ENCODE measurements around the gene CDIP1.
"Not testable (repeated sequence)": the region's sequence is repeated elsewhere in the genome, so short reads cannot be mapped to it uniquely, and the experiment has no call there.

- TF ChIP-seq CTCF (IDR thresholded peaks at IDR 0.05 in 4 of 5, conservative IDR thresholded peaks at IDR 0.05 in 1 of 5); POLR2A (IDR thresholded peaks at IDR 0.05): not testable (repeated sequence)
Measured at GRCh38 chr16:4573926-4574325, 35.4 kb upstream of the CDIP1 start.
